Activated CD8-positive, alpha-beta memory T cell treated with anti-CD3 and anti-CD28 coated beads, Interleukin-2, amount 50 U/mL, for 1 hour (primary cell): ENCODE data around the gene CCSAP.

Experiments used
- DNase-seq: peaks from one replicate; pipeline ENCODE4 v3.0.0-alpha.2; 2020; ENCODE audit errors: extremely low read depth

Gene CCSAP

GRCh38 chr1:229286099-229286766, 56.6 kb downstream of the CCSAP start:
- no peak for DNase-seq

GRCh38 chr1:229285440-229285839, 57.4 kb downstream of the CCSAP start:
- no peak for DNase-seq

GRCh38 chr1:229284887-229285286, 58.0 kb downstream of the CCSAP start:
- no peak for DNase-seq

GRCh38 chr1:229283183-229283611, 59.6 kb downstream of the CCSAP start:
- DNase-seq, result no peak

GRCh38 chr1:229282295-229282823, 60.5 kb downstream of the CCSAP start:
- DNase-seq, result no peak

GRCh38 chr1:229281339-229281926, 61.4 kb downstream of the CCSAP start:
- DNase-seq, result no peak

GRCh38 chr1:229280921-229281320, 61.9 kb downstream of the CCSAP start:
- no peak for DNase-seq

GRCh38 chr1:229280037-229280828, 62.6 kb downstream of the CCSAP start:
- DNase-seq, result no peak

- no peak for DNase-seq
Observed at GRCh38 chr1:229279242-229279641, 63.6 kb downstream of the CCSAP start.

- DNase-seq, result no peak
Observed at GRCh38 chr1:229278120-229278741, 64.6 kb downstream of the CCSAP start.

- DNase-seq, result no peak
Observed at GRCh38 chr1:229275005-229275404, 67.8 kb downstream of the CCSAP start.

GRCh38 chr1:229273507-229274232, 69.2 kb downstream of the CCSAP start:
- DNase-seq, result no peak

GRCh38 chr1:229272164-229273158, 70.4 kb downstream of the CCSAP start:
- DNase-seq, result no peak

- no peak for DNase-seq
Observed at GRCh38 chr1:229271448-229272159, 71.2 kb downstream of the CCSAP start.
